ENCODE measurements around the gene PDLIM4. TPM values are rescaled to one million over a fixed set of nuclear protein-coding genes. Genes with fewer than 3 reads are reported as not detected.

Gene PDLIM4
- total RNA-seq, 1 experiment from 2014 or later: 7.6 TPM

- Histone ChIP-seq H4K91ac (ENCODE audit: insufficient read length, low read depth, low read length) (no peak overlapping the region), H3K4me1 (ENCODE audit: insufficient read depth, low read length) (no peaks in the 10 kb centered on the region), H2BK12ac (ENCODE audit: insufficient read length, low read depth, low read length) (no peak overlapping the region), H3T11ph (ENCODE audit: low read length) (no peak overlapping the region), H3K9me3 (ENCODE audit: control insufficient read depth, low read depth, low read length) (no peaks in the 10 kb centered on the region), H2BK5ac (ENCODE audit: insufficient read length, low read length) (no peak overlapping the region), H3K23ac (ENCODE audit: insufficient read length, low read depth, low read length) (no peak overlapping the region), H3K4me2 (ENCODE audit: insufficient read depth, insufficient read length, low read length) (no peak overlapping the region), H3K14ac (ENCODE audit: insufficient read depth, low read length) (no peak overlapping the region), H2BK120ac (ENCODE audit: low read depth, low read length, poor library complexity, severe bottlenecking) (no peak overlapping the region), H3K4ac (ENCODE audit: low read depth, low read length) (no peak overlapping the region), H3K9ac (ENCODE audit: extremely low read depth, insufficient read length, low read length) (no peak overlapping the region), H3K79me2 (ENCODE audit: insufficient read depth, low read length) (no peaks in the 10 kb centered on the region), H2AK5ac (ENCODE audit: insufficient read length, low read length) (no peak overlapping the region), H3K18ac (ENCODE audit: insufficient read length, low read depth, low read length) (no peak overlapping the region), H3K79me1 (ENCODE audit: insufficient read depth, low read depth, low read length, poor library complexity, severe bottlenecking) (no peaks in the 10 kb centered on the region), H4K20me1 (ENCODE audit: control insufficient read depth, insufficient read depth, insufficient read length) (peaks cover 2% of the 10 kb centered on the region), H4K8ac (replicated peaks; ENCODE audit: insufficient read length, low read depth, low read length) (no peak overlapping the region), H4K5ac (ENCODE audit: insufficient read length, low read depth, low read length) (no peak overlapping the region), H2BK15ac (ENCODE audit: low read depth, low read length) (no peak overlapping the region), H3K23me2 (ENCODE audit: insufficient read length, low read depth, low read length, poor library complexity, severe bottlenecking) (no peaks in the 10 kb centered on the region), H2BK20ac (ENCODE audit: low read depth, low read length, poor library complexity, severe bottlenecking) (no peak overlapping the region), H3K56ac (ENCODE audit: insufficient read length, low read depth, low read length) (no peak overlapping the region), H2AFZ (ENCODE audit: low read length) (no peak overlapping the region), H3K27ac (ENCODE audit: insufficient read length, low read depth, low read length) (no peak overlapping the region), H3K27me3 (ENCODE audit: insufficient read depth, low read length) (no peaks in the 10 kb centered on the region)
- Mint-ChIP-seq H3K27me3 (ENCODE audit: low read depth) (no peaks in the 10 kb centered on the region), H3K9me3 (peaks cover 0 to 3% of the 10 kb centered on the region in 2 experiments; a peak in 4 of 5 replicates), H3K4me3 (no peak overlapping the region), H3K4me1 (peaks cover 4 to 11% of the 10 kb centered on the region in 2 experiments; a peak in 3 of 4 replicates), H3K27ac (no peak overlapping the region), H3K36me3 (ENCODE audit: insufficient read depth in 1 of 3, low read depth in 3 of 3) (peaks cover 0 to 5% (median 0%) of the 10 kb centered on the region in 3 experiments; a peak in 2 of 7 replicates)
- no peak for DNase-seq
- no peak for TF ChIP-seq CTCF (conservative IDR thresholded peaks at IDR 0.05)
- no CpG with 5 or more reads among the region's 2 CpGs for WGBS (ENCODE audit: extremely low coverage, insufficient read length, low lambda C conversion rate)
These were observed 47.9 kb downstream of the PDLIM4 start for GRCh38 chr5:132305420-132305819.

Measured in H9 (cell line).